HG03095 (cell line): ENCODE results near the gene MRM2.
"Not testable (repeated sequence)": the region's sequence is repeated elsewhere in the genome, so short reads cannot be mapped to it uniquely, and the experiment has no call there.

ENCODE experiments used
- ATAC-seq: cut with Tn5 transposase; IDR thresholded peaks from one replicate; pipeline ENCODE4 v1.9.1; 2021; ENCODE audit warnings: moderate library complexity; ENCODE audit not compliant: unreplicated experiment

Gene MRM2

DNA sequence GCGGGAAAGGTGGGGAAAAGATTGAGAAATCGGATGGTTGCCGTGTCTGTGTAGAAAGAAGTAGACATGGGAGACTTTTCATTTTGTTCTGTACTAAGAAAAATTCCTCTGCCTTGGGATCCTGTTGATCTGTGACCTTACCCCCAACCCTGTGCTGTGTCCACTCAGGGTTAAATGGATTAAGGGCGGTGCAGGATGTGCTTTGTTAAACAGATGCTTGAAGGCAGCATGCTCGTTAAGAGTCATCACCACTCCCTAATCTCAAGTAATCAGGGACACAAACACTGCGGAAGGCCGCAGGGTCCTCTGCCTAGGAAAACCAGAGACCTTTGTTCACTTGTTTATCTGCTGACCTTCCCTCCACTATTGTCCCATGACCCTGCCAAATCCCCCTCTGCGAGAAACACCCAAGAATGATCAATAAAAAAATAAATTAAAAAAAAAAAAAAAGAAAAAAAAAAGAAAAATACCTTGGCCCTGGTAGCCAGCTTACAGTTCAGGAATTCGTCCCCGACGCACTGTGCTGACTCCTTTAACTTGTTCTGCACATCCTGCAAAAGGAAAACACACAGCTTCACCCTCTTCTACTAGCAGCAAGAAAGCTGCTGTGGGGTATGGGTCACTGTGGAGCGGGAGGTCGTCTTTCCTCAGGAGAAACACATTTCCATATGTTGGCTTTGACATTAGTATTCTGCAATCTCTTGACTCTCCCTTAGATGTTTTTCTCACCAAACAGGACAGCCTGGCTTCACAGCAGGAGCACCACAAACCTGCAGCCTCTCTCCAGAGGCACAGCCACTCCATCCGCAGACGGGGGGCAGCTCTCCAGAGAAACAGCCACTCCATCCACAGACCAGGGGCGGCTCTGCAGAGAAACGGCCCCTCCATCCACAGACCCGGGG lies 27.3 kb upstream of the MRM2 start:
- ATAC-seq: not testable (repeated sequence)

GRCh38 chr7:2266911-2267310 lies 24.9 kb upstream of the MRM2 start:
- ATAC-seq: no peak

DNA sequence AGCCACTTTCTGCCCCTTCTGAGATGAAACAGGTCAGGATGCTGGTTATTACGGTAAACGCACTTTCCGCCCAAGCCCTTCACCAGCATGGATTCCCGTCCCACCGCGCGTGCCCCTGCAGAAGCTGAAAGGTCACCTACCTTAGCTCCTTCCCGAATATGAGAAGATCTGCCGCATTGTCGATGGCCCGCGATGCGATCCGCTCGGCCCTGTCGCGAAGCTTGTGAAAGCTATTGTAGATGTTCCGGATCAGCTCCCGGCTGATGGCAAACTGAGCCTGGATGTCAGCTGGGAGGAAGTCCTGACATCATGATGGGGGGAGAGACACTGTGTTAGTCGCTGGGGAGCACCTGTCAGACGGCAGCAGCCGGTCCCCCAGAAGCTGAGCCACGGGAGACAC lies 22.2 kb upstream of the MRM2 start:
- ATAC-seq: no peak

GRCh38 chr7:2263176-2263575 lies 21.2 kb upstream of the MRM2 start:
- ATAC-seq: no peak

GRCh38 chr7:2261611-2262010 lies 19.6 kb upstream of the MRM2 start:
- no peak for ATAC-seq

GRCh38 chr7:2260820-2261219 lies 18.8 kb upstream of the MRM2 start:
- ATAC-seq: no peak

DNA sequence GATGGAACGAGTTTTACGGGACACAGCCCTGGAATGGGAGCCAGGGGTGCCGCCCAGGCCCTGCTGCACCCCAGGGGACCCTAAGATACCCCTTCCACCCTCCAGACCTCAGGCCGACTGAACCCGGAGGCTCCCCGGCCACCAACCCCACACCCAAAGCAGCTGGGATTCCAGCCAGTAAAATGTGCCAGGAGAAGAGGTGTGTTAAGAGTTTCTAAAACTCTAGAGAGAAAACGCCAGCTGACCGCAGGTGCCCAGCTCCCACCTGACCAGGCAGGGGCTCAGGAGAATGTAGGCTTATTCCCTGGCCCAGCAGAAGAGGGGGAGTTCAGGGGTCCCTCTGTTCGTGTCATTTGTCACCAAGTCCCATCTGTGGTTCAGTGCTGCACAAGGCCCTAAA lies 17.5 kb upstream of the MRM2 start:
- no peak for ATAC-seq

DNA sequence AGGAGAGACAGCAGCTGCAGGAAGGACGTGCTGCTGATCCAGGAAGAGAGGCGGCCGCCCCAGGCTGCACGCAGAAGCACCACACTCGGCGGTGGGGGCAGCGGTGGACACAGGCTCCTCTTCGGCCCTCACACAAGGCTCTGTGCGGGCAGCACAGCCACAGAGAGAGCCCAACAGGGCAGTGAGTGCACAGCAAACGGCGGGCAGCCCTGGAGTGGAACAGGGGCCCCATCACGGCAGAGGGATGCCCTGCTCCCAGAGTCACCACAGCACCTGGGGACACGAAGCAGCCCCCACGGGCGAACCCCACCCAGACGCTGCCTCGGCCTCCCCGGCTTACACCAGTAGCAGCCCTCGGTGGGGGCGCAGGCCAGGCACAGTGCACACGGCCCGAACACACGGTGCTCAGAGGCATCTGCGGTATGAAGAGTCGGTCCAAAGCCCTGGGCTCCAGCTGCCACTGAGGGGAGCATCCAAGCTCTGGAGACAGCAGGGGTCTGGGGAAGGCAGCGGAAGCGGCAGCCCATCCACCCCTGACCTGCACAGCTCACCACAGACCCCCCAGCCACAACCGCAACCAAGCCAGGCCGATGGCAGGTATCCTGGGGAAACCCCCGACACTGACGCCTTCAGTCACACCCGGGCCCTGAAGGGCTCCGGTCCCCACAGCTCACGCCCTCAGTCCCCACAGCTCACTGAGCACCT lies 16.8 kb upstream of the MRM2 start:
- peak; percentile 61 for ATAC-seq

GRCh38 chr7:2257651-2258050 lies 15.6 kb upstream of the MRM2 start:
- ATAC-seq: no peak

DNA sequence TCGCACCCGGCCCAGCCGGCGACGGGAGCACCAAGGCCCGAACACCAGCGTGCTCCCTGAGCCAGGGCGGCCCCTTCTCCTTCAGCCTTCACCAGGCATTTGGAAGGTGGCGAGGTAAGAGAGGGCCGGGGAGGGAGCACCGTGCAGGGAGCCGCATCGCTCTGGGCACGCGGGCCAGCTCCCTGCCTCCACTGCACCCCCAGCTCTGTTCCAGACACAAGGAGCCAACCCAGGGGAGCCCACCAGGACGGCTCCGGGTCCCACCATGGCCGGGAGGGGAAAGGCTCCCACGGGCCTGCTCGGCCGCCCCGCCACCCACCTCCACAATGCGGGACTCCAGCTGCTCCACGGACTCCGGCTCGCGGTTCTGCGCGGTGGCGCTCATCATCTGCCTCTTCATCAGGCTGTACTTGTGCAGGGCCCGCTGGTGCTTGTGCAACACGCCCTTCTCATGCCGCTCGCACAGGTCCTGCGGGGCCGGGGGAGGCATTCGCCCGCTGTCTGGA lies 15.1 kb upstream of the MRM2 start:
- ATAC-seq: no peak

- no peak for ATAC-seq
These were observed 14.5 kb upstream of the MRM2 start for GRCh38 chr7:2256306-2257045.

- ATAC-seq: no peak
These were observed 13.4 kb upstream of the MRM2 start for GRCh38 chr7:2255145-2256139.

DNA sequence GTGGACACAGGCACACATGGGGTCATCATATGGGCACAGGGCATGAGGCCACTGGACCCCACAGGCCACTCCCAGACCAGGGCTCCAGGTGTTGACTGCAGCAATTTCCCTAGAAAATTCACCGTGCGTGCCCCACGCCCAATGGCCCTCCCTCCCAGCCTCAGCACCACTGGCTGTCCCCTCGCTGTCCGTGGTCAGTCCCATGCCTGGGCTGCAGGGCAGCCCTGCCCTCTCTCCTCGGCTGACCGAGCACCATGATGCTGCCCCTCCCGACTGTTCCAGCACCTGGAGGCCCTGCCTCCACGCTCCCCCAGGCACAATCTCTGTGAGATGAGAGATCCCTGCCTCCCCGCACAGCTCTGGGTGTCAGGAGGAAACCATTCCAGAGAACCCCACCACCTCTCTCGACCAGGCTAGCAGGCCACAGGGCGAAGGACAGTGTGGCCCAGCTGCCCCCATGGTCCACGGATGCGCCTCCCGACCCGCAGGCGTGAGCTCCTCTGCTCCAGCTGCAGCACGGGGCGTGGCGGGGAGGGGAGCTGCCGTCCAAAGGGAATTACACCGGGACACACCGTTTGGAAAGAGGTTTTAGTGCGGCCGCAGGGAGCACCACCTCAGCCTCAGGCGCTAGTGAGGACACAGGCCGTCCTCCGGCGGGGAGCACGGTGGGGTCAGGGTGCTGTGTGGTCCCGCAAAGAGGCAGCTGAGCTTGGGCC lies 12.6 kb upstream of the MRM2 start:
- ATAC-seq: no peak

DNA sequence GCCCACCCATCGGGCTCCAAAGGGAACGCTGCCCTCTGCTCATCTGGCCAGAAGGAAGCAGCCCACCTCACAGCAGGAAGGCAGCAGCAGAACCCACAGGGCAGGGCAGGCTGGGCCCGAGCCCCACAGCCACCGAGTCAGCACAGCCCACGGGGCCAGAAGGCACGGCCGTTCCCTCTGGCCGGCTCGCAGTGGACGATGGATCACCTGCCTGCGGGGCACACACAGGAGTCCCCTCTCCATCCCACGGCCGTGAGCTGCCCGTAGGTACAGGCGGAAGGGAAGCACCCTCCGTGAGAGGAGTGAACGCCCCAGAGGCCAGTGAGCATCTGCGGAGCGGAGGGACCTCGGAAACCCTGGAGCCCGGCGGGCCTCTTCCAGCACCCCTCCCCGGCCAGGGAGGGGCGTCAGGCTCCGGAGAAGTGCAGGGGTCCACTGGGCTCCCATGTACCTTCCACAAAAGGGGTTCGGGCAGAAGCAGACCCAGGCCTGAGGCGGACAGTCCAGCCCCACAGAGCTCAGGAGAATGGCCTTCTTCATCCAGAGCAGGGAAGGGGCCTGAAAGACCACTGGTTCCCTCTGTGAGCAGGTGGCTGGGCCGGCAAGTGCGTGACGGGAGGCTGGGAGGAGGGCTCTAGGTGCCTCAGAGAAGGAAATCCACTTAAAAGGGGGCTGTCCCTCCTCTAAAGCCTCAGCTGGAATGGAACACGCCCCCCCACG lies 11.7 kb upstream of the MRM2 start:
- ATAC-seq: no peak

DNA sequence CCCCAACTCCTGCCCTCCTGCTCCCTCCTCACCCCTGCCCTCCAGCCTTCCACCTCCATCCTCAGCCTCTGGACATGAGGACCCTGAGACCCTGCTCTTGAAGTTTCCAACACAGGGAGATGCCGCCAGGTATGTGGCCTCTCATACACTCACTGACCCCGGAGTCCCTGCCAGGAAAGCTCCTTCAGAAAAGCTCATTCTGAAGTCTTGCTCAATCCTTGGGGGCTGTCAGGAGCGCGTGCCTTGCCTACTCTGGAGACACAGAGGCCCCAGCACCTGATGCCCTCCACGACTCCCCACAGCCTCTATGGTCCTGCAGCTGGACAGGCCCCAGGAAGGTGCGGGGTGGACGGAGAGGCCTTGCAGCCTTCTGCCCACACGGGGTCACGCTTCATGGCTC lies 11.0 kb upstream of the MRM2 start:
- no peak for ATAC-seq

GRCh38 chr7:2251841-2252771 lies 10.1 kb upstream of the MRM2 start:
- no peak for ATAC-seq

DNA sequence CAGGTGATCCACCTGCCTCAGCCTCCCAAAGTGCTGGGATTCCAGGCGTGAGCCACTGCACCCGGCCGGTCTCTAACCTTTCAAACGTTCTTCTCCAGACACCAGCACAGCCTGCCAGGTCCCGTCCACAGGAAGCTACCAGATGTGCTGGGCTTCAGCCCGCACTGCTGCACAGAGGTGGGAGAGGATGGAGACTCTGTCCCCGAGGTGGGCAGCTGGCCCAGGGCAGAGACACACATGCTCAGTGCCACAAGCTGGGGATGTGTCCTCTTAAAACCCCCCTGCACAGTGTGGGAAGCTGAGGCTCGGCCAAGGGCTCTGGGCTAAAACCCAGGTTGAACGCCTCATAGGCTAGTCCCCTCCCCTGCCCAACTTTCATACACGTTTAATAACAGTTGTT lies 9.4 kb upstream of the MRM2 start:
- ATAC-seq: no peak
